Prostate gland (tissue), 2 donors: ENCODE measurements around the gene RSRC1. TPM values are rescaled to one million over a fixed set of nuclear protein-coding genes. Genes with fewer than 3 reads are reported as not detected.

ENCODE experiments used
- DNase-seq: peaks from one replicate; pipeline ENCODE4 v3.0.0-alpha.2; 2019; ENCODE audit warnings: low spot score
- H3K27ac ChIP-seq, 2 donors: fragments of 200-600 bp; sonication (generic); 2 replicates each; pipeline ENCODE4 v1.5.1; 2017 to 2019
- H3K27me3 ChIP-seq: fragments of 200-600 bp; sonication (generic); replicated peaks from 2 replicates; pipeline ENCODE4 v1.5.1; 2019; ENCODE audit not compliant: insufficient read depth
- H3K36me3 ChIP-seq, 2 donors: fragments of 200-600 bp; sonication (generic); 1 replicate in 1 of 2; 2 replicates in 1 of 2; pipeline versions ENCODE4 v1.5.1 to v1.8.1; 2017 to 2019
- H3K4me1 ChIP-seq: fragments of 200-600 bp; sonication (generic); replicated peaks from 2 replicates; pipeline ENCODE4 v1.5.1; 2019
- H3K4me3 ChIP-seq, 2 donors: fragments of 200-600 bp; sonication (generic); 2 replicates each; pipeline ENCODE4 v1.5.1; 2017 to 2019
- H3K9me3 ChIP-seq: fragments of 200-600 bp; sonication (generic); 2 replicates; pipeline ENCODE4 v1.5.1; 2017
- POLR2A ChIP-seq: fragments of 450-650 bp; IDR thresholded peaks from one replicate; pipeline ENCODE4 v1.6.1; 2016; ENCODE audit warnings: antibody characterized with exemption, mild to moderate bottlenecking
- POLR2AphosphoS5 ChIP-seq: sonication (generic); formaldehyde crosslinking; IDR thresholded peaks from one replicate; pipeline ENCODE4 v1.6.1; 2017; ENCODE audit warnings: antibody characterized with exemption
- WGBS: methylation state at CpG from one replicate; pipeline ENCODE4 v1.1.5; 2018; 5-methylcytosine and 5-hydroxymethylcytosine counted together
- intact Hi-C: fragments of 100-400 bp; cut with DNase I; formaldehyde crosslinking; loops from one replicate; pipeline ENCODE4 v1.14.2; 2022
- total RNA-seq, 2 donors: library from RNA; depleted of rRNA; stranded (reverse); fragments of >200 nt; gene quantifications; one replicate each; pipeline ENCODE4 v1.1.0, GENCODE V29; 2016
- TF ChIP-seq, protein P1 (sequence below), 4 experiments: fragments of 200-600 bp in 2 of 4; fragments of 450-650 bp in 2 of 4; sonication (generic) in 2 of 4; IDR thresholded peaks; 1 replicate in 3 of 4; 2 replicates in 1 of 4; pipeline ENCODE4 v1.5.1; 2016 to 2019; ENCODE audit warnings: antibody characterized with exemption in 4 of 4, mild to moderate bottlenecking in 2 of 4, moderate library complexity in 2 of 4

Gene RSRC1
- total RNA-seq, 2 donors from 2014 or later: 36.5 to 50.7 TPM

- TF ChIP-seq, protein P1, sequence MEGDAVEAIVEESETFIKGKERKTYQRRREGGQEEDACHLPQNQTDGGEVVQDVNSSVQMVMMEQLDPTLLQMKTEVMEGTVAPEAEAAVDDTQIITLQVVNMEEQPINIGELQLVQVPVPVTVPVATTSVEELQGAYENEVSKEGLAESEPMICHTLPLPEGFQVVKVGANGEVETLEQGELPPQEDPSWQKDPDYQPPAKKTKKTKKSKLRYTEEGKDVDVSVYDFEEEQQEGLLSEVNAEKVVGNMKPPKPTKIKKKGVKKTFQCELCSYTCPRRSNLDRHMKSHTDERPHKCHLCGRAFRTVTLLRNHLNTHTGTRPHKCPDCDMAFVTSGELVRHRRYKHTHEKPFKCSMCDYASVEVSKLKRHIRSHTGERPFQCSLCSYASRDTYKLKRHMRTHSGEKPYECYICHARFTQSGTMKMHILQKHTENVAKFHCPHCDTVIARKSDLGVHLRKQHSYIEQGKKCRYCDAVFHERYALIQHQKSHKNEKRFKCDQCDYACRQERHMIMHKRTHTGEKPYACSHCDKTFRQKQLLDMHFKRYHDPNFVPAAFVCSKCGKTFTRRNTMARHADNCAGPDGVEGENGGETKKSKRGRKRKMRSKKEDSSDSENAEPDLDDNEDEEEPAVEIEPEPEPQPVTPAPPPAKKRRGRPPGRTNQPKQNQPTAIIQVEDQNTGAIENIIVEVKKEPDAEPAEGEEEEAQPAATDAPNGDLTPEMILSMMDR (IDR thresholded peaks at IDR 0.05): no peak
- TF ChIP-seq POLR2A (no peak), POLR2AphosphoS5 (no peak)
- no peaks in the 10 kb centered on the region for H3K4me1 ChIP-seq
- no peak for DNase-seq
- intact Hi-C loops: no loop called here
- WGBS: 63% methylated on average over 6 of the region's 6 CpGs
- no peaks in the 10 kb centered on the region for H3K36me3 ChIP-seq
- no peaks in the 10 kb centered on the region for H3K9me3 ChIP-seq
- no peaks in the 10 kb centered on the region for H3K27me3 ChIP-seq
- no peak overlapping the region for H3K27ac ChIP-seq
- H3K4me3 ChIP-seq: no peak overlapping the region
Observed at GRCh38 chr3:158128755-158129154, 18.9 kb downstream of the RSRC1 start.

GRCh38 chr3:158134363-158134762 lies 24.5 kb downstream of the RSRC1 start:
- Histone ChIP-seq H3K4me3 (no peak overlapping the region), H3K27me3 (no peaks in the 10 kb centered on the region), H3K9me3 (no peaks in the 10 kb centered on the region), H3K27ac (no peak overlapping the region), H3K36me3 (no peaks in the 10 kb centered on the region), H3K4me1 (no peaks in the 10 kb centered on the region)
- intact Hi-C loops: no loop called here
- TF ChIP-seq POLR2AphosphoS5 (no peak), POLR2A (no peak)
- TF ChIP-seq, protein P1 (IDR thresholded peaks at IDR 0.05): no peak
- DNase-seq: no peak
- 100% methylated on average over 2 of the region's 2 CpGs for WGBS

GRCh38 chr3:158140396-158140795 lies 30.5 kb downstream of the RSRC1 start:
- DNase-seq: no peak
- Histone ChIP-seq H3K9me3 (no peaks in the 10 kb centered on the region), H3K27me3 (no peaks in the 10 kb centered on the region), H3K4me1 (no peaks in the 10 kb centered on the region), H3K4me3 (no peak overlapping the region), H3K27ac (no peak overlapping the region), H3K36me3 (no peaks in the 10 kb centered on the region)
- intact Hi-C loops: no loop called here
- no peak for TF ChIP-seq POLR2AphosphoS5
- TF ChIP-seq POLR2A: no peak
- TF ChIP-seq, protein P1 (IDR thresholded peaks at IDR 0.05): no peak
- WGBS: 98% methylated on average over 2 of the region's 2 CpGs

DNA sequence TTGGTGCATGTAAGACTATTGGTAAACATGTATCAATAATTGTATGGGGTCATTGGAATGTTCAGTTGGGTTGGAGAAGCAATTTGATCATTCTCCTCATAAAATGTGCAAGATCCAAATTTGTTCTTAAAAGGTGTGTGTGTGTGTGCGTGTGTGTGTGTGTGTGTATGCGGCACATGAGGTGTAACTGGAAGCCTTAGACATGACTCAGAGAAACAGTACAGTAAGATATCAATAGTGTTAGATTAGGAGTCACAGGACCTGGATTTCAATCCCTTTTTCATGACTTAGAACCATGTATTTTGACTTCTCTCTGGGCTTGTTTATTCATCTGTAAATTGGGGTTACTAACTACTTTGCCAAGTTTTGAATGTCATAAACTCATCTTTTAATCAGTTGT lies 38.3 kb downstream of the RSRC1 start:
- no peaks in the 10 kb centered on the region for H3K27me3 ChIP-seq
- no peak overlapping the region for H3K4me3 ChIP-seq
- no peaks in the 10 kb centered on the region for H3K4me1 ChIP-seq
- 79% methylated on average over 2 of the region's 2 CpGs for WGBS
- H3K36me3 ChIP-seq: no peaks in the 10 kb centered on the region
- no peaks in the 10 kb centered on the region for H3K9me3 ChIP-seq
- intact Hi-C loops: no loop called here
- DNase-seq: no peak
- no peak overlapping the region for H3K27ac ChIP-seq
- TF ChIP-seq, protein P1 (IDR thresholded peaks at IDR 0.05): no peak
- TF ChIP-seq POLR2A (no peak), POLR2AphosphoS5 (no peak)

DNA sequence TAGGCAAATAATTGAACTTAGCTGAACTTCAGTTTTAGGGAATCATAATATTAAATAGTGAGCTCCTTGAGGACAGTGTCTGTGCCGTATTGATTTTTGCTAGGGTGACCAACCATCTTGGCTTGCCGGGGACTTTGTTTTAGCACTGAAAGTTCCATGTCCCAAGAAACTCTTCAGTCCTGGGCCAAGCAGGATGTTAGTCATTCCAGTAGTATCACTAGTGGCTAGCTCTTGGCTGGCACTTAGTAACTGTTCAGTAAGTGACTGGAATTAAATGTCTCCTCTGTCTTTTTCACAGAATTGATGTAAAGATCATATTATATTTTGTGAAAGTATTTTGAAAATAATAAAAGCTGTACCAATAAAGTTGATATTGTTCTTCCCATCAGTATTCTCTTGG lies 42.3 kb downstream of the RSRC1 start:
- no peak overlapping the region for H3K27ac ChIP-seq
- WGBS: 95% methylated on average over 2 of the region's 2 CpGs
- no peak overlapping the region for H3K4me3 ChIP-seq
- intact Hi-C loops: no loop called here
- TF ChIP-seq, protein P1 (IDR thresholded peaks at IDR 0.05): no peak
- TF ChIP-seq POLR2A: no peak
- H3K4me1 ChIP-seq: no peaks in the 10 kb centered on the region
- H3K9me3 ChIP-seq: no peaks in the 10 kb centered on the region
- no peaks in the 10 kb centered on the region for H3K27me3 ChIP-seq
- no peaks in the 10 kb centered on the region for H3K36me3 ChIP-seq
- no peak for DNase-seq
